HFFc6 (cell line): ENCODE data around the gene GRIK4. TPM values are rescaled to one million over a fixed set of nuclear protein-coding genes. Genes with fewer than 3 reads are reported as not detected.

Experiments
- DNase-seq: peaks from one replicate; pipeline ENCODE4 v3.0.0-alpha.2; 2018
- H3K27ac Mint-ChIP-seq: 2 replicates; pipeline ENCODE4 v1.8.0; 2020; ENCODE audit warnings: mild to moderate bottlenecking, mixed read lengths
- H3K27me3 Mint-ChIP-seq: 2 replicates; pipeline ENCODE4 v1.8.0; 2021; ENCODE audit warnings: mild to moderate bottlenecking, moderate library complexity, mixed read lengths; ENCODE audit not compliant: insufficient read depth
- H3K36me3 Mint-ChIP-seq: 2 replicates; pipeline ENCODE4 v1.8.0; 2021; ENCODE audit warnings: low read depth, mixed read lengths
- H3K4me1 Mint-ChIP-seq: 2 replicates; pipeline ENCODE4 v1.8.0; 2020; ENCODE audit warnings: low read depth, mixed read lengths
- H3K4me3 Mint-ChIP-seq: 2 replicates; pipeline ENCODE4 v1.8.0; 2020; ENCODE audit warnings: mild to moderate bottlenecking, moderate library complexity, mixed read lengths
- H3K9me3 Mint-ChIP-seq: 2 replicates; pipeline ENCODE4 v1.8.0; 2020; ENCODE audit warnings: mild to moderate bottlenecking, mixed read lengths
- CTCF ChIP-seq: fragments of 200-600 bp; sonication (generic); IDR thresholded peaks from 2 replicates; pipeline ENCODE4 v1.5.0; 2021; ENCODE audit warnings: antibody characterized with exemption, mild to moderate bottlenecking
- total RNA-seq, 6 experiments: library from RNA; stranded (reverse); fragmentation: NEBNext Ultra II Directional; extraction: Animal tissue kit (Norgen Biotek cat#: 25700); gene quantifications; 2 replicates in 1 of 6; 3 replicates in 5 of 6; pipeline ENCODE4 v1.2.3, GENCODE V29; 2021

GRIK4 gene
- total RNA-seq, 6 experiments from 2014 or later, result not detected

DNA sequence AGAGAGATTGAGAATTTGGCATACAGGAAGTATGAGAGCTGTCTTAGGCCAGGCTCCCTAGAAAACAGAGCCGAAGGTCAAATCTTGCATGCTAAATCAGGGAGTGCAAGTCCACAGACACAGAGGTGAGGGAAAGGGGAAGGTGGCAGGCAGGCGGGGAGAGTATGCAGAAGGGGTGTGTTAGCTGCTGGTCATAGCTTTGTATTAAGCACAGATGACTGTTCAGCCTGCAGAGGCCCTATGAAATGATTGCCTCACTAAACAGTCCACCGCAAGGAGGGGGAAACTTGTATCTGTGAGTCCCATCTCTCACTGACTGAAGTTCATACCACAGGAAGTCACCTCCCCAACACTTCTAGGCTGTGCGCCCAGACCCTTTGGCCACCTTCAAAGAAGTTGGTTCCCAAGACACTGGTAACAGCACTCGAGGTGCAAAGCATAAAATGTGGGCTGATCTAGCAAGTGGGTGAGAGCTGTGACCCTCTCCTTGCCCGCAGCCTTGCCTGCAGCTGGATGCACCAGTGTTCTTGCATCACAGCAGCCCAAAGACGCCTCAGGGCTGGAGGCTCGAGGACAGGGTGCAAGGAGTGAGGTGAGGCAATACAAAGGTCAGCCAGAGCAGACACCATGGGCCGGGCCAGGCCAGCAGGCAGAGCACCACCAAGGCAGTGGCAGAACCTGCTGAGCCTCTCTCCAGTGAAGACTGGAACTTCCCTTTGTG lies 397.1 kb downstream of the GRIK4 start:
- H3K27ac Mint-ChIP-seq, result no peak overlapping the region
- H3K9me3 Mint-ChIP-seq, result no peaks in the 10 kb centered on the region; the same call in 1 of the 2 replicates
- no peaks in the 10 kb centered on the region for H3K4me1 Mint-ChIP-seq
- DNase-seq, result no peak
- H3K36me3 Mint-ChIP-seq, result no peaks in the 10 kb centered on the region
- TF ChIP-seq CTCF, result no peak
- no peak overlapping the region for H3K4me3 Mint-ChIP-seq
- peaks cover 11% of the 10 kb centered on the region for H3K27me3 Mint-ChIP-seq

GRCh38 chr11:120909676-120910416 lies 398.3 kb downstream of the GRIK4 start:
- DNase-seq, result no peak
- no peak for TF ChIP-seq CTCF
- Mint-ChIP-seq H3K27ac (no peak overlapping the region), H3K9me3 (no peaks in the 10 kb centered on the region; the same call in 1 of the 2 replicates), H3K27me3 (peaks cover 13% of the 10 kb centered on the region), H3K4me1 (no peaks in the 10 kb centered on the region), H3K36me3 (no peaks in the 10 kb centered on the region), H3K4me3 (no peak overlapping the region)

- Mint-ChIP-seq H3K4me1 (no peaks in the 10 kb centered on the region), H3K36me3 (no peaks in the 10 kb centered on the region), H3K27ac (no peak overlapping the region), H3K4me3 (no peak overlapping the region), H3K27me3 (peaks cover 23% of the 10 kb centered on the region), H3K9me3 (no peaks in the 10 kb centered on the region; the same call in 1 of the 2 replicates)
- DNase-seq, result no peak
- no peak for TF ChIP-seq CTCF
These were observed 400.4 kb downstream of the GRIK4 start for GRCh38 chr11:120911943-120912342.

GRCh38 chr11:120912504-120912903 lies 401.0 kb downstream of the GRIK4 start:
- Mint-ChIP-seq H3K9me3 (no peaks in the 10 kb centered on the region; the same call in 1 of the 2 replicates), H3K36me3 (no peaks in the 10 kb centered on the region), H3K27me3 (peaks cover 23% of the 10 kb centered on the region), H3K4me3 (no peak overlapping the region), H3K27ac (no peak overlapping the region), H3K4me1 (no peaks in the 10 kb centered on the region)
- DNase-seq, result peak; percentile 35
- TF ChIP-seq CTCF, result peak; percentile 67

DNA sequence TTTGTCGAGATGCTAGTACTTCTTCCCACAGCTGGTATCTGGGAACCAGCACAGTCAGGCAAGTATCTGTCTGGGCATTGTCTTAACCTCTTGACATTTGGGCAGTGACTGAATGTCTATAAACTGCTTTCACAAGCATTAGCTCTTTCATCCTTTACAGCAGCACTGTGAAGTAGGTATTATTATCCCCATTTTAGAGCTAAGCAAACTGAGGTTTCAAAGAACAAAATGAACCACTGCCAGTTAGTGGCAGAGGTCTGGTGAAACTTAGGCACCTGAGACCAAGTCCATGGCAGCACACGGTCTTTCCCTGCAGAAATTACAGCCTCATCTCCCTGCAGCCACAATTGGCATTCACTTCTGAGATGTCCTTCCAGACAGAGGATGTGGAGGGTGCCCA lies 401.4 kb downstream of the GRIK4 start:
- TF ChIP-seq CTCF, result no peak
- no peak for DNase-seq
- no peaks in the 10 kb centered on the region for H3K4me1 Mint-ChIP-seq
- no peaks in the 10 kb centered on the region; the same call in 1 of the 2 replicates for H3K9me3 Mint-ChIP-seq
- H3K36me3 Mint-ChIP-seq, result no peaks in the 10 kb centered on the region
- H3K27ac Mint-ChIP-seq, result no peak overlapping the region
- no peak overlapping the region for H3K4me3 Mint-ChIP-seq
- H3K27me3 Mint-ChIP-seq, result peaks cover 24% of the 10 kb centered on the region
